Kidney (tissue), 14 donors: ENCODE results near the gene SLC46A2. TPM values are rescaled to one million over a fixed set of nuclear protein-coding genes. Genes with fewer than 3 reads are reported as not detected.
A peak's percentile ranks its signal among the peaks of the same experiment; 100 is the strongest.

Source experiments
- DNase-seq, 5 donors: peaks; one replicate each; pipeline ENCODE4 v3.0.0-alpha.2; 2013 to 2020
- FAIRE-seq: peaks from 2 replicates; lab custom pipeline; 2012; peaks lifted over from hg19 to GRCh38; lab: Jason Lieb, UNC
- H3K27ac ChIP-seq, 2 donors: one replicate each; pipeline ENCODE4 v1.7.0; 2013; ENCODE audit warnings: low read depth in 2 of 2, low read length in 2 of 2, inconsistent platforms in 1 of 2
- H3K27me3 ChIP-seq: one replicate; pipeline ENCODE4 v1.7.1; 2013; ENCODE audit warnings: low read length, inconsistent platforms; ENCODE audit not compliant: control insufficient read depth, insufficient read depth
- H3K36me3 ChIP-seq, 3 donors: one replicate each; pipeline versions ENCODE4 v1.7.0 to v1.7.1; 2013; ENCODE audit warnings: low read length in 3 of 3, control low read depth in 1 of 3, inconsistent platforms in 1 of 3; ENCODE audit not compliant: insufficient read depth in 3 of 3, control insufficient read depth in 2 of 3
- H3K4me1 ChIP-seq, 3 donors: one replicate each; pipeline versions ENCODE4 v1.7.0 to v1.7.1; 2013; ENCODE audit warnings: low read length in 3 of 3, inconsistent platforms in 1 of 3, low read depth in 1 of 3; ENCODE audit not compliant: control insufficient read depth in 2 of 3, insufficient read depth in 2 of 3
- H3K4me3 ChIP-seq, 3 donors: one replicate each; pipeline versions ENCODE4 v1.7.0 to v1.8.1; 2013; ENCODE audit warnings: low read length in 3 of 3, control low read depth in 1 of 3, inconsistent platforms in 1 of 3
- H3K9ac ChIP-seq, 3 donors: one replicate each; pipeline versions ENCODE4 v1.7.0 to v1.7.1; 2013; ENCODE audit warnings: low read length in 3 of 3, control low read depth in 1 of 3, inconsistent platforms in 1 of 3
- H3K9me3 ChIP-seq, 3 donors: one replicate each; pipeline versions ENCODE4 v1.7.0 to v1.7.1; 2013; ENCODE audit warnings: low read length in 3 of 3, control low read depth in 1 of 3, inconsistent platforms in 1 of 3; ENCODE audit not compliant: control insufficient read depth in 2 of 3, insufficient read depth in 1 of 3
- intact Hi-C: fragments of 100-400 bp; cut with DNase I; formaldehyde crosslinking; loops from one replicate; pipeline ENCODE4 v1.11.1; 2022
- polyA plus RNA-seq: library from polyadenylated mRNA; stranded (reverse); fragments of 350-450 nt; fragmentation: Illumina TruSeq; extraction: RNeasy Lipid Tissue Mini Kit (QIAGEN cat#74804); gene quantifications from one replicate; pipeline ENCODE4 v1.2.3, GENCODE V29; 2014; ENCODE audit warnings: low read depth, low replicate concordance; ENCODE audit not compliant: insufficient read depth
- total RNA-seq: library from RNA; stranded (reverse); fragmentation: NEBNext Ultra II Directional; extraction: Animal tissue kit (Norgen Biotek cat#: 25700); gene quantifications from one replicate; pipeline ENCODE4 v1.2.1, GENCODE V29; 2021
- TF ChIP-seq, protein P1 (sequence below): IDR thresholded peaks from 3 replicates; pipeline ENCODE4 v1.5.1; 2012; ENCODE audit warnings: mild to moderate bottlenecking, moderate library complexity, borderline replicate concordance; ENCODE audit not compliant: insufficient read depth; ENCODE audit errors: extremely low read depth
- donor health status: control.
- donor health status: control.
- donor health status: control.
- donor health status: control.
- donor health status: control.
- donor health status: DM: yes; HTN: yes; CAD: no.
- donor health status: Normal renal cell carcinoma (clear cell type).

Gene SLC46A2
- total and polyA plus RNA-seq, 2 donors from 2014 or later: 0.66 TPM; not detected in 1

DNA sequence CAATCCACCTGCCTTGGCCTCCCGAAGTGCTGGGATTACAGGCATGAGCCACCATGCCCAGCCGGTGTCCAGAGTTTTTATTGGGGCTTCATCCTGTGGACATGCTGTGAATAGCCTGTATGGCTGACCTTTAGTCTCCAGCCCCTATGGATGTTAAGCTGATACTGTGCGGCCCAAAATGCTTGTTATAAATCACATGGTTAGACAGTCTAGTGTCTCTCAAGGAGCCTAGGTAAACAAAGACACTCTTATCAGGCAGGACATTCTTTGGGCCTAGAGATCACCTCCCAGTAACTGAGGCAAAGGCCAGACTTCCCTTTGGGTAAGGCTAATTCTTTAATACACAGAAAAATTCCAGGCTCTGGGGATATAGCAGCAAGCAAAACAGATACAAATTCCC lies 22.0 kb upstream of the SLC46A2 start:
- H3K9me3 ChIP-seq: no peaks in the 10 kb centered on the region
- H3K9ac ChIP-seq: no peak overlapping the region
- H3K4me1 ChIP-seq: no peaks in the 10 kb centered on the region
- DNase-seq (no peak), FAIRE-seq (no peak)
- intact Hi-C loops: no loop called here
- TF ChIP-seq, protein P1, sequence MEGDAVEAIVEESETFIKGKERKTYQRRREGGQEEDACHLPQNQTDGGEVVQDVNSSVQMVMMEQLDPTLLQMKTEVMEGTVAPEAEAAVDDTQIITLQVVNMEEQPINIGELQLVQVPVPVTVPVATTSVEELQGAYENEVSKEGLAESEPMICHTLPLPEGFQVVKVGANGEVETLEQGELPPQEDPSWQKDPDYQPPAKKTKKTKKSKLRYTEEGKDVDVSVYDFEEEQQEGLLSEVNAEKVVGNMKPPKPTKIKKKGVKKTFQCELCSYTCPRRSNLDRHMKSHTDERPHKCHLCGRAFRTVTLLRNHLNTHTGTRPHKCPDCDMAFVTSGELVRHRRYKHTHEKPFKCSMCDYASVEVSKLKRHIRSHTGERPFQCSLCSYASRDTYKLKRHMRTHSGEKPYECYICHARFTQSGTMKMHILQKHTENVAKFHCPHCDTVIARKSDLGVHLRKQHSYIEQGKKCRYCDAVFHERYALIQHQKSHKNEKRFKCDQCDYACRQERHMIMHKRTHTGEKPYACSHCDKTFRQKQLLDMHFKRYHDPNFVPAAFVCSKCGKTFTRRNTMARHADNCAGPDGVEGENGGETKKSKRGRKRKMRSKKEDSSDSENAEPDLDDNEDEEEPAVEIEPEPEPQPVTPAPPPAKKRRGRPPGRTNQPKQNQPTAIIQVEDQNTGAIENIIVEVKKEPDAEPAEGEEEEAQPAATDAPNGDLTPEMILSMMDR: no peak
- H3K36me3 ChIP-seq: no peaks in the 10 kb centered on the region
- H3K4me3 ChIP-seq: no peak overlapping the region
- no peaks in the 10 kb centered on the region for H3K27me3 ChIP-seq
- no peak overlapping the region for H3K27ac ChIP-seq

DNA sequence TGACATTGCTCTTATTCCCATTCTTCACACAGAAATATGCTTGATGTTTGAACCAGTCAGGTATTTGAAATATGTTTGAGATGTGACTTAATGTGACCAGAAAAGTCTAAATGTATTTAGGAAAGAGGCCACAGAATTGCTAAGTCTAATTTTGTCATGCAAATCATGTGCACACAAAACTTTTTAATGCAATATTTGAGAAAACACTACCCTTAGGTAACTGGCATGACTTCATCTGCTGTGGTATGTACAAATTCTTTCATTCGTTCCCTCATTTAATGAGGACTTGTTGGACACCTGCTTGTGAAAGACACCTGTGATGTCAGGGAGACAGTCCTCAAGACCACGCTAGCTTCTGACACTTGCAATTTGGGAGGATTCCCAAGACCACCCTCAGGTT lies 21.1 kb upstream of the SLC46A2 start:
- TF ChIP-seq, protein P1: no peak
- FAIRE-seq (no peak), DNase-seq (no peak)
- no peak overlapping the region for H3K27ac ChIP-seq
- H3K4me3 ChIP-seq: no peak overlapping the region
- H3K27me3 ChIP-seq: no peaks in the 10 kb centered on the region
- H3K9ac ChIP-seq: no peak overlapping the region
- intact Hi-C loops: no loop called here
- no peaks in the 10 kb centered on the region for H3K9me3 ChIP-seq
- H3K36me3 ChIP-seq: no peaks in the 10 kb centered on the region
- no peaks in the 10 kb centered on the region for H3K4me1 ChIP-seq

DNA sequence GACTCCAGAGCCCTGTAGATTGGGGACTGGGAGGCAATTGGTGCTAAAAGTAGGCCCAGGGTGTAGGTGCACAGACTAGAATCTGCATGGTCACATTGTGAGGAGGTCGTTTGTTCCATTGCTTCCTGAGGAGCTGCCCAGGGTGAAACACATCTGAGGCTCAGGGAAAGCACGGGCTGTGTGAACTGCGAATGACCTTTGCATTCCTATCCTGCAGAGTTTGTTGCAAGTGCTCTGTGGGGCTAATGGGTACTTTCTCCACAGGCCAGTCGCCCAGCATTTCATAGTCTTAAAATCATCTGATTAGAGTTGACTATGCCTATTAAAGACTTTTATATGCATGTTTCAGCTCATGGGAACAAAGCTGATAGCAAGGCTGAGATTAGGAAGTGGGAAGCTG lies 14.4 kb upstream of the SLC46A2 start:
- H3K9me3 ChIP-seq: no peaks in the 10 kb centered on the region
- no peaks in the 10 kb centered on the region for H3K4me1 ChIP-seq
- H3K4me3 ChIP-seq: no peak overlapping the region
- intact Hi-C loops: no loop called here
- no peak overlapping the region for H3K9ac ChIP-seq
- no peak overlapping the region for H3K27ac ChIP-seq
- TF ChIP-seq, protein P1: no peak
- FAIRE-seq (no peak), DNase-seq (peak in 3 of 5 donors; percentile 56 to 71 (median 71))
- no peaks in the 10 kb centered on the region for H3K27me3 ChIP-seq
- H3K36me3 ChIP-seq: no peaks in the 10 kb centered on the region

DNA sequence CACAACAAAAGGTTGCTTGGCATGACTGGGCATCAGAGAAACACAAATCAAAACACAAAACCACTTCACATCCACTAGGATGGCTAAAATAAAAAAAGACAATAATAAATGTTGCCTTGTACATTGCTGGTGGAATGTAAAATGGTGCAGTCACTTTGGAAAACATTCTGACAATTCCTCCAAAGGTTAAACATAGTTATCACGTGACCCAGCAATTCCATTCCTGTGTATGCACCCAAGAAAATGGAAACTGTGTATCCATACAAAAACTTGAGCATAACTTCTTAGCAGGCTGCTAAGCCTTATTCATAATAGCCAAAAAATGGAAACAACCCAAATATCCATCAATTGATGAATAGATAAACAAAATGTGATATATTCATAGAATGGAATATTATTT lies 10.2 kb upstream of the SLC46A2 start:
- H3K27ac ChIP-seq: no peak overlapping the region
- H3K9me3 ChIP-seq: no peaks in the 10 kb centered on the region
- H3K4me3 ChIP-seq: no peak overlapping the region
- TF ChIP-seq, protein P1: no peak
- H3K9ac ChIP-seq: no peak overlapping the region
- DNase-seq (no peak), FAIRE-seq (no peak)
- no peaks in the 10 kb centered on the region for H3K36me3 ChIP-seq
- no peaks in the 10 kb centered on the region for H3K4me1 ChIP-seq
- intact Hi-C loops: no loop called here
- no peaks in the 10 kb centered on the region for H3K27me3 ChIP-seq
